Pericardium fibroblast (primary cell): ENCODE measurements around the gene OBP2A. TPM values are rescaled to one million over a fixed set of nuclear protein-coding genes. Genes with fewer than 3 reads are reported as not detected.

Experiments used
- total RNA-seq: library from RNA; depleted of rRNA; stranded (reverse); fragments of >200 nt; gene quantifications from 2 replicates; pipeline ENCODE4 v1.2.3, GENCODE V29; 2015

Gene OBP2A, protein sequence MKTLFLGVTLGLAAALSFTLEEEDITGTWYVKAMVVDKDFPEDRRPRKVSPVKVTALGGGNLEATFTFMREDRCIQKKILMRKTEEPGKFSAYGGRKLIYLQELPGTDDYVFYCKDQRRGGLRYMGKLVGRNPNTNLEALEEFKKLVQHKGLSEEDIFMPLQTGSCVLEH
- not detected in 2 replicates for total RNA-seq

GRCh38 chr9:135545646-135546176, at the start of gene OBP2A:
Gene OBP2A, plus strand, starts transcription at chr9:135546126. Its CDS starts 55 bp downstream, at chr9:135546181.

DNA sequence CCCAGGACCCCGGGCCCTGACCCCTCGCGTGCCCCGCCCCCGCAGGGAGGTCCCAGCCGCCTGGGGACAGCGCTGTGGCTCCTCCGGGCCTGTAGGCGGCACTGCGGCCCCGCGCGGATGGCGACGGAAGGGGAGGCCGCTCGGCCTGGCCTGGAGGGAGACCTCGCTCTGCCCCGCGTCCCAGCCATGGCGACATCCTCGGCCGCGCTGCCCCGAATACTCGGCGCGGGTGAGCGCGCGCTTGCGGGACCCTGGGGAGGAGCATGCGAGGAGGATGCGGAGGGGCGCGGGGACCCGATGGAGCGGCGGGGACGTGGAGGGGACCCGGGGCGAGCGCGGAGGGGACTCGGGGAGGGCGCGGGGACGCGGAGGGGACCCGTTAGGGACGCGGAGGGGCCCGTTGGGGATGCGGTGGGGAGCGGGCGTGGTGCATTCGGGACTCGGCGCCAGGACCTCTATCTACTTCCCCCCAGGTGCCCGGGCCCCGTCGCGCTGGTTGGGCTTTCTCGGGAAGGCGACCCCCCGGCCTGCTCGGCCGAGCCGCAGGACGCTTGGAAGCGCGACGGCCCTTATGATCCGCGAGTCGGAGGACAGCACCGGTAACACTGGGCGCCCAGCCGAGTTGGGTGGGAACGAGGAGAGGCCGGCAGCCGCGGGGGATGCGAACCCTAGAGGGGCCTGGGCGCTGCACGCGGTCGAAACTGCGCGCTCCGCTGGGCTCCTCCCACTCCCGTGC, 45.2 kb upstream of the OBP2A start, which contains the start of gene MRPS2:
MRPS2 (plus strand) TSS at position 158 of the 736 bp plus-strand sequence; CDS start at position 187, 29 bp downstream.

GRCh38 chr9:135520916-135521607, 24.9 kb upstream of the OBP2A start, which contains the start of gene LCN1:
Gene LCN1, plus strand, starts transcription at chr9:135521440. Its CDS starts 58 bp downstream, at chr9:135521498.

DNA sequence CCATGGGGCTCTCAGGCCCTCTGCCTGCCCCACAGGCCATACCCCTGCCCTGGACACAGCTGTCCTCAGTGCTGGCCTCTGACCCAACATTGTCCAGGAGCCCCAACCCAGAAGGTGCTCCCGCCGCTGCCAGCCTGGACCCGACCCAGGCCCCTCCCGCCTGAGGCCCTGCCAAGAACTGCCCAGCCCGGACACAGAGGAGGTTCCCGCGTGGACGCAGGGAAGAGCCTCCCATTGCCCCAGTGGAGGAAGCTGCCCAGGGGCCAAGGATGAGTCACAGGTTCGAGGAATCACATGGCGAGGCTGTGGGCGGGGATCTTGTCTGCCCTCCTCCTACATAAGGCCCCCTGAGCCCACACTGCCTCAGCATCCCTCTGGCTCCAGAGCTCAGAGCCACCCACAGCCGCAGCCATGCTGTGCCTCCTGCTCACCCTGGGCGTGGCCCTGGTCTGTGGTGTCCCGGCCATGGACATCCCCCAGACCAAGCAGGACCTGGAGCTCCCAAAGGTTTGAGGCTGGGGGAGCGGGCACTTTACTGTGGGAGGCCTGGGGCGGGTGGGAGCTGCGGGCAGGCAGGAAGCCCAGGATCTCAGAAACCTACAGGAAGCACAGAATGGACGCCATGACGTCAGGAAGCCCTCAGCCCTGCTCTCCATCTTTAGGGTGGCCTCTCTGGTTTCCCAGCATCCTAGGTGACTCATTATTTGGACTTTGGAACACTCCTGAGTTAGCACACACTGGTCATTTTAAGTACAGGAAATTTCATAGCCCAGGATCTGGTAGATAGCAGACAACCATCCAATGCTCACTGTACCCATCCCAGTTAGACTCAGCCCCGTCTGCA, 15.7 kb downstream of the OBP2A start, which contains the start of gene PAEP:
PAEP (plus strand) TSS at position 366 of the 844 bp plus-strand sequence.

Other genes starting within 250 kb of the OBP2A start
- 9.1 and 11.1 TPM in 2 replicates for gene PPP1R26, start 66.3 kb upstream of the OBP2A start, total RNA-seq
- 34.1 and 40.9 TPM in 2 replicates for gene MRPS2, start 45.4 kb upstream of the OBP2A start, total RNA-seq
- gene LCN1, start 24.7 kb upstream of the OBP2A start, total RNA-seq = 0.58 TPM in 1 of 2 replicates, not detected in the other
- gene PAEP, start 15.6 kb downstream of the OBP2A start, total RNA-seq = 0.77 and 2.7 TPM in 2 replicates
- gene GLT6D1, start 93.4 kb downstream of the OBP2A start, total RNA-seq = not detected in 2 replicates
- gene LCN9, start 117.2 kb downstream of the OBP2A start, total RNA-seq = not detected in 2 replicates
- gene SOHLH1, start 153.4 kb downstream of the OBP2A start, total RNA-seq = not detected in 2 replicates
- not detected in 2 replicates for gene KCNT1, start 156.1 kb downstream of the OBP2A start, total RNA-seq